ENCODE data around the gene IRX4. TPM values are rescaled to one million over a fixed set of nuclear protein-coding genes. Genes with fewer than 3 reads are reported as not detected.

Gene IRX4
- total RNA-seq, 2 donors from 2014 or later = 0.22 TPM; not detected in 1

DNA sequence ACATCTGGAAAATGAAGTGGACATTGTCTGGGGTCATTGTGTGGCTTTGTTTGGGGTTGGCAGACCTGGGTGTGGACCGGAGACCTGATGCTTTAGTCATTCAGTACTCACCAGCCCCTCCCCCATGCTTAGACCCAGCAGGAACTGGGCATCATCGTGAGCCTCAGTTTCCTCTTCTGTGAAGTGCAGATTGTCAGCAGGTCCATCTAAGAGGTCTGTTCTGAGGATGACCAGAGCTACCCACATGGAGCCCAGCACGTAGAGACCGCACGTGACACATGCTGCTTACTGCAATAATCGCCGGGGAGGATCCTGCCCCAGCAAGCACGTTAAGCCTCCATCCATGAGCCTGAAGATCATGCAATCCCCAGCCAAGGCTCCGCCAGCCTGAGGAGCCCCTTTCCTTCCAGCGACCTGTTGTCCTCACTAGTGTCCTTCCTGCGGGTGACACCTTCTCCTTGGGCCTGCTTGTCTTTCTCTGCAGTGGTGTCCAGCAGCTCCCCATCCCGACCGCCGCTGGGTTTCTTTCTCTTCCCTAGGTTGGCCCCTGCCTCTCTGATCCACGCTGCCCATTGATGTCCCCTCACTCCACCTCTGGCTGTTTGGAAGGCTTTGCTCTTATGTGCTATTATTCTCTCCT is 26.7 kb upstream of the IRX4 start:
- Histone ChIP-seq H3K4me1 (ENCODE audit: control insufficient read depth, insufficient read depth, low read length) (no peaks in the 10 kb centered on the region), H3K36me3 (ENCODE audit: control insufficient read depth, insufficient read depth, low read length) (no peaks in the 10 kb centered on the region), H3K9me3 (ENCODE audit: control insufficient read depth, low read length) (peaks cover 5% of the 10 kb centered on the region), H3K4me3 (ENCODE audit: low read length) (no peak overlapping the region), H3K27me3 (ENCODE audit: control insufficient read depth, insufficient read depth, low read length, poor library complexity, severe bottlenecking) (no peaks in the 10 kb centered on the region), H3K9ac (ENCODE audit: extremely low read depth, low read length, poor library complexity, severe bottlenecking) (no peak overlapping the region), H3K27ac (ENCODE audit: low read depth, low read length) (no peak overlapping the region)
- peak; percentile 15 for DNase-seq
- Mint-ChIP-seq H3K27me3 (ENCODE audit: insufficient read depth) (peaks cover under 1% of the 10 kb centered on the region), H3K27ac (no peak overlapping the region), H3K36me3 (ENCODE audit: low read depth) (no peaks in the 10 kb centered on the region), H3K4me1 (no peaks in the 10 kb centered on the region), H3K9me3 (no peaks in the 10 kb centered on the region), H3K4me3 (no peak overlapping the region)
- no peak for TF ChIP-seq CTCF (conservative IDR thresholded peaks at IDR 0.05)
- WGBS, 2 experiments (ENCODE audit: insufficient coverage in 1 of 2, insufficient read length in 1 of 2) = 93 to 98% methylated on average over 9 to 15 of the region's 15 CpGs

GRCh38 chr5:1908931-1909330 is 26.2 kb upstream of the IRX4 start:
- Mint-ChIP-seq H3K4me1 (no peaks in the 10 kb centered on the region), H3K4me3 (no peak overlapping the region), H3K27ac (no peak overlapping the region), H3K27me3 (ENCODE audit: insufficient read depth) (peaks cover under 1% of the 10 kb centered on the region), H3K36me3 (ENCODE audit: low read depth) (no peaks in the 10 kb centered on the region), H3K9me3 (no peaks in the 10 kb centered on the region)
- Histone ChIP-seq H3K27me3 (ENCODE audit: control insufficient read depth, insufficient read depth, low read length, poor library complexity, severe bottlenecking) (no peaks in the 10 kb centered on the region), H3K27ac (ENCODE audit: low read depth, low read length) (no peak overlapping the region), H3K9me3 (ENCODE audit: control insufficient read depth, low read length) (peaks cover 5% of the 10 kb centered on the region), H3K4me1 (ENCODE audit: control insufficient read depth, insufficient read depth, low read length) (no peaks in the 10 kb centered on the region), H3K36me3 (ENCODE audit: control insufficient read depth, insufficient read depth, low read length) (no peaks in the 10 kb centered on the region), H3K4me3 (ENCODE audit: low read length) (no peak overlapping the region), H3K9ac (ENCODE audit: extremely low read depth, low read length, poor library complexity, severe bottlenecking) (no peak overlapping the region)
- peak; percentile 25 for DNase-seq
- 91 to 94% methylated on average over 2 to 8 of the region's 8 CpGs for WGBS, 2 experiments (ENCODE audit: insufficient coverage in 1 of 2, insufficient read length in 1 of 2)
- TF ChIP-seq CTCF (conservative IDR thresholded peaks at IDR 0.05) = no peak

DNA sequence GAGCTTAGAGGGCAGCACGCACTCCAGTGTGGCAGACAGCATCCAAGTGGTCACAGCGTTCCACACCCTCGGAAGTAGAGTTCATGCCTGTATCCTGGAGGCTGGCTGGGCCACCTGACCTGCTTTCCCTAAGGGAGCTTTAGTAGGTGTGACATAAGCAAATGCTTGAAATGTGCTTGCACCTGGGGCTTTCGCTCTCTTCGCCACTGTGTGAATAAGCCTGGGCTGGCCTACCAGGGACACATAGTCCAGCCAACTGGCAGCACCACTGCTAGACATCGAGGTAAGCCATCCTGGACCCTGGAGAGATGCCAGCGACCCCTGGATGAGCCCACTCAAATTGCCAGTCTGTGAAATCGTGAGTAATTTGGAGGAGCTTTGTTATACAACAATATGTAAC is 24.9 kb upstream of the IRX4 start:
- Mint-ChIP-seq H3K4me3 (no peak overlapping the region), H3K27me3 (ENCODE audit: insufficient read depth) (peaks cover 7% of the 10 kb centered on the region), H3K9me3 (no peaks in the 10 kb centered on the region), H3K36me3 (ENCODE audit: low read depth) (no peaks in the 10 kb centered on the region), H3K27ac (no peak overlapping the region), H3K4me1 (no peaks in the 10 kb centered on the region)
- H3K36me3 ChIP-seq (ENCODE audit: control insufficient read depth, insufficient read depth, low read length) = no peaks in the 10 kb centered on the region
- no peak for TF ChIP-seq CTCF (conservative IDR thresholded peaks at IDR 0.05)
- H3K9me3 ChIP-seq (ENCODE audit: control insufficient read depth, low read length) = peaks cover 5% of the 10 kb centered on the region
- H3K4me1 ChIP-seq (ENCODE audit: control insufficient read depth, insufficient read depth, low read length) = no peaks in the 10 kb centered on the region
- H3K9ac ChIP-seq (ENCODE audit: extremely low read depth, low read length, poor library complexity, severe bottlenecking) = no peak overlapping the region
- H3K27me3 ChIP-seq (ENCODE audit: control insufficient read depth, insufficient read depth, low read length, poor library complexity, severe bottlenecking) = no peaks in the 10 kb centered on the region
- no peak overlapping the region for H3K27ac ChIP-seq (ENCODE audit: low read depth, low read length)
- WGBS, 2 experiments (ENCODE audit: insufficient coverage in 1 of 2, insufficient read length in 1 of 2) = 73 to 91% methylated on average over 3 to 7 of the region's 8 CpGs
- DNase-seq = peak; percentile 32
- no peak overlapping the region for H3K4me3 ChIP-seq (ENCODE audit: low read length)

Data from endodermal cell (in vitro differentiated cells).